SK-N-SH (cell line): Measurements from ENCODE around the gene RNF39.
A peak's percentile ranks its signal among the peaks of the same experiment; 100 is the strongest.

Source experiments
- EP300 ChIP-seq, 2 experiments: IDR thresholded peaks; 2 replicates each; pipeline versions ENCODE4 v1.4.0 to v1.6.1; 2012; ENCODE audit warnings: borderline replicate concordance in 1 of 2, low read depth in 1 of 2, low read length in 1 of 2
- EZH2phosphoT487 ChIP-seq: fragments of 200-600 bp; sonication (generic); IDR thresholded peaks from 2 replicates; pipeline ENCODE4 v1.6.1; 2017; ENCODE audit warnings: low read depth, mixed run types, mild to moderate bottlenecking, antibody characterized with exemption, moderate library complexity, borderline replicate concordance
- FOSL2 ChIP-seq: IDR thresholded peaks from 2 replicates; pipeline ENCODE4 v1.4.0; 2012; ENCODE audit warnings: low read depth, mild to moderate bottlenecking, moderate library complexity, borderline replicate concordance
- FOXM1 ChIP-seq: IDR thresholded peaks from 2 replicates; pipeline ENCODE4 v1.4.0; 2012; ENCODE audit warnings: low read depth, mild to moderate bottlenecking
- MXI1 ChIP-seq: IDR thresholded peaks from 2 replicates; pipeline ENCODE4 v1.6.1; 2012; ENCODE audit warnings: mild to moderate bottlenecking, low read depth, low read length, improper control_type of control experiment
- POLR2AphosphoS5 ChIP-seq: IDR thresholded peaks from 2 replicates; pipeline ENCODE4 v1.6.1; 2012; ENCODE audit warnings: low read depth, low read length
- REST ChIP-seq: IDR thresholded peaks from 2 replicates; pipeline ENCODE4 v1.6.1; 2012; ENCODE audit warnings: mild to moderate bottlenecking, low read depth, low read length, moderate library complexity
- SMC3 ChIP-seq: IDR thresholded peaks from 2 replicates; pipeline ENCODE4 v1.6.1; 2012; ENCODE audit warnings: low read depth, low read length, improper control_type of control experiment
- TAF1 ChIP-seq: IDR thresholded peaks from 2 replicates; pipeline ENCODE4 v1.6.1; 2012; ENCODE audit warnings: low read depth, mild to moderate bottlenecking, low read length, moderate library complexity, borderline replicate concordance
- TCF12 ChIP-seq: IDR thresholded peaks from 2 replicates; pipeline ENCODE4 v1.4.0; 2012
- TF ChIP-seq, protein P1 (sequence below): IDR thresholded peaks from 2 replicates; pipeline ENCODE4 v1.4.0; 2012; ENCODE audit warnings: low read depth
- TF ChIP-seq, protein P2 (sequence below): fragments of 150-350 bp; IDR thresholded peaks from 2 replicates; pipeline ENCODE4 v1.6.1; 2016; ENCODE audit warnings: mild to moderate bottlenecking, low read depth, low read length
- TF ChIP-seq, protein P3 (sequence below): fragments of 200-600 bp; sonication (generic); IDR thresholded peaks from 2 replicates; pipeline ENCODE4 v1.6.1; 2017; ENCODE audit warnings: antibody characterized with exemption, mild to moderate bottlenecking, moderate library complexity

DNA sequence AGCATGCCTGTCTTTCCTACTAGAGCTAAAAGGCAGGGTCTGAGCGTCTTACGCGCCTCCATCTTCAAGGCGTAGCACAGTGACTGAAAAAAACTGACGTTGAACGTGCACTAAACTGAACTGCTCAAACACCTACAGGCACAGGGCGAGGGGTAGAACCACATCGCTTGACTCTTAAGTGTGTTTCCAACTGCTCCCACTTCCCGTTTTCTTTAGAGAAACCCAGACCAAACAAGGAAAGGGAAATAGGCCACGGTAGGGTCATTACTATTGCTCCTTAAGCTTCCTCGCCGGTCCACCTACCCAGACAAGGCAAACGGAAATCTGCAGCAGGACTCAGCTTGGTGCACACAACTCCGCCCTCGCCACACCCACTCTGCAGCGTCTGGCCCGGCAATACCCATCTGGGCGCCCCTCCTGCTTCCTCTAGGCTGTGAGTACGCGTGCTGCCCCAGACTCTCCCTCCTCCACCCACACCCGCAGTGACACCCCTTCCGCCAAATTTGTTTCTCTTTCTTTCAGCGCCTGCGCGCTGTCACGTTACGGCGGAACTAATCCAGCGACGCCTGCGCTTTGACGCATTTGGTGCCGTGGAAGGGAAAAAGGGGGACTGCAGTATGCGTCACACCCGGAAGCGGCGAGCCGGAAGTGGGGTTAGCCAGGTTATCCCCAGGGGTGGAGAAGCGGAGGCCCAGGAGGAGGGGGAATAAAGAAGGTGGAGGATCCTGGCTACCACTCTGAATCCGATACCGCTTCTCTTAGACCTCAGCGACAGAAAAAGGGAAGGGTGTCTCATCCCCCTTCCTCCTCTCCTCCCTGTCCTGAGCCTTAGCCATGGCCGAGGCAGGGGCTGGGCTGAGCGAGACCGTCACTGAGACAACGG lies 8.8 kb downstream of the RNF39 start, which contains the start of gene PPP1R11:
- TF ChIP-seq, protein P1, sequence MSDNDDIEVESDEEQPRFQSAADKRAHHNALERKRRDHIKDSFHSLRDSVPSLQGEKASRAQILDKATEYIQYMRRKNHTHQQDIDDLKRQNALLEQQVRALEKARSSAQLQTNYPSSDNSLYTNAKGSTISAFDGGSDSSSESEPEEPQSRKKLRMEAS: peak; percentile 91
- TF ChIP-seq EZH2phosphoT487 (no peak), FOXM1 (no peak), EP300 (IDR thresholded peaks at IDR 0.05; ENCODE audit: borderline replicate concordance in 1 of 2, low read depth in 1 of 2, low read length in 1 of 2) (no peak), REST (peak; percentile 30; the same call in 1 of the 2 replicates), FOSL2 (peak; percentile 58; the same call in 1 of the 2 replicates), POLR2AphosphoS5 (peak; percentile 93), TCF12 (peak; percentile 45; the same call in 1 of the 2 replicates), TAF1 (peak; percentile 86), SMC3 (0 out of 2 replicates have a peak, but pooled peaks have one; percentile 6), MXI1 (peak; percentile 90)
- TF ChIP-seq, protein P2, sequence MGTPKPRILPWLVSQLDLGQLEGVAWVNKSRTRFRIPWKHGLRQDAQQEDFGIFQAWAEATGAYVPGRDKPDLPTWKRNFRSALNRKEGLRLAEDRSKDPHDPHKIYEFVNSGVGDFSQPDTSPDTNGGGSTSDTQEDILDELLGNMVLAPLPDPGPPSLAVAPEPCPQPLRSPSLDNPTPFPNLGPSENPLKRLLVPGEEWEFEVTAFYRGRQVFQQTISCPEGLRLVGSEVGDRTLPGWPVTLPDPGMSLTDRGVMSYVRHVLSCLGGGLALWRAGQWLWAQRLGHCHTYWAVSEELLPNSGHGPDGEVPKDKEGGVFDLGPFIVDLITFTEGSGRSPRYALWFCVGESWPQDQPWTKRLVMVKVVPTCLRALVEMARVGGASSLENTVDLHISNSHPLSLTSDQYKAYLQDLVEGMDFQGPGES: no peak
- TF ChIP-seq, protein P3, sequence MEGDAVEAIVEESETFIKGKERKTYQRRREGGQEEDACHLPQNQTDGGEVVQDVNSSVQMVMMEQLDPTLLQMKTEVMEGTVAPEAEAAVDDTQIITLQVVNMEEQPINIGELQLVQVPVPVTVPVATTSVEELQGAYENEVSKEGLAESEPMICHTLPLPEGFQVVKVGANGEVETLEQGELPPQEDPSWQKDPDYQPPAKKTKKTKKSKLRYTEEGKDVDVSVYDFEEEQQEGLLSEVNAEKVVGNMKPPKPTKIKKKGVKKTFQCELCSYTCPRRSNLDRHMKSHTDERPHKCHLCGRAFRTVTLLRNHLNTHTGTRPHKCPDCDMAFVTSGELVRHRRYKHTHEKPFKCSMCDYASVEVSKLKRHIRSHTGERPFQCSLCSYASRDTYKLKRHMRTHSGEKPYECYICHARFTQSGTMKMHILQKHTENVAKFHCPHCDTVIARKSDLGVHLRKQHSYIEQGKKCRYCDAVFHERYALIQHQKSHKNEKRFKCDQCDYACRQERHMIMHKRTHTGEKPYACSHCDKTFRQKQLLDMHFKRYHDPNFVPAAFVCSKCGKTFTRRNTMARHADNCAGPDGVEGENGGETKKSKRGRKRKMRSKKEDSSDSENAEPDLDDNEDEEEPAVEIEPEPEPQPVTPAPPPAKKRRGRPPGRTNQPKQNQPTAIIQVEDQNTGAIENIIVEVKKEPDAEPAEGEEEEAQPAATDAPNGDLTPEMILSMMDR: no peak
